SK-N-SH (cell line): ENCODE results near the gene PRKD2. TPM values are rescaled to one million over a fixed set of nuclear protein-coding genes. Genes with fewer than 3 reads are reported as not detected.

ENCODE experiments used
- CTCF ChIA-PET: fragments of 300-600, 350-600 bp; formaldehyde crosslinking; extraction: SDS; loops from one replicate; lab custom pipeline; 2021; lab: Yijun Ruan, JAX
- POLR2A ChIA-PET: fragments of 350-600 bp; sonication (Branson Sonifier 250); formaldehyde crosslinking; extraction: SDS; loops from one replicate; lab custom pipeline; 2020; ENCODE audit warnings: antibody characterized with exemption, inconsistent platforms; lab: Yijun Ruan, JAX
- DNase-seq: peaks from one replicate; pipeline ENCODE4 v3.0.0; 2012
- H2AFZ ChIP-seq: fragments of 200-600 bp; sonication (generic); 2 replicates; pipeline ENCODE4 v1.8.1; 2016; ENCODE audit warnings: antibody characterized with exemption, mild to moderate bottlenecking, low read depth
- H3F3A ChIP-seq: fragments of 200-600 bp; sonication (generic); replicated peaks from 2 replicates; pipeline ENCODE3; 2016; ENCODE audit warnings: antibody characterized with exemption, mild to moderate bottlenecking; ENCODE audit not compliant: insufficient read depth
- H3K27ac ChIP-seq, 2 experiments: fragments of 200-500 bp in 1 of 2; fragments of 200-600 bp in 1 of 2; sonication (Bioruptor generic) in 1 of 2; sonication (generic), shearing (Covaris generic) in 1 of 2; 2 replicates each; pipeline versions ENCODE4 v1.5.1 to v1.6.1; 2014 to 2016; ENCODE audit warnings: low read depth in 2 of 2, inconsistent platforms in 1 of 2, low read length in 1 of 2, mild to moderate bottlenecking in 1 of 2, mixed read lengths in 1 of 2
- H3K27me3 ChIP-seq: fragments of 200-600 bp; sonication (generic), shearing (Covaris generic); 2 replicates; pipeline ENCODE4 v1.6.1; 2016; ENCODE audit warnings: mixed run types; ENCODE audit not compliant: insufficient read depth
- H3K36me3 ChIP-seq, 2 experiments: fragments of 200-500 bp in 1 of 2; fragments of 200-600 bp in 1 of 2; sonication (Bioruptor generic) in 1 of 2; sonication (generic) in 1 of 2; replicated peaks in 1 of 2; 2 replicates each; pipeline versions ENCODE3 to v1.5.1; 2014 to 2016; ENCODE audit warnings: low read length in 1 of 2, mild to moderate bottlenecking in 1 of 2; ENCODE audit not compliant: insufficient read depth in 2 of 2, control insufficient read depth in 1 of 2
- H3K4me1 ChIP-seq, 2 experiments: fragments of 200-500 bp in 1 of 2; fragments of 200-600 bp in 1 of 2; sonication (Bioruptor generic) in 1 of 2; sonication (generic), shearing (Covaris generic) in 1 of 2; 2 replicates each; pipeline versions ENCODE4 v1.5.1 to v1.6.1; 2014 to 2016; ENCODE audit warnings: low read depth in 1 of 2, low read length in 1 of 2, mixed run types in 1 of 2; ENCODE audit not compliant: insufficient read depth in 2 of 2, control insufficient read depth in 1 of 2
- H3K4me2 ChIP-seq: fragments of 200-600 bp; sonication (generic), shearing (Covaris generic); 2 replicates; pipeline ENCODE4 v1.6.1; 2017; ENCODE audit warnings: mixed run types
- H3K4me3 ChIP-seq, 2 experiments: fragments of 200-500 bp in 1 of 2; fragments of 200-600 bp in 1 of 2; sonication (Bioruptor generic) in 1 of 2; sonication (generic), shearing (Covaris generic) in 1 of 2; 2 replicates each; pipeline versions ENCODE4 v1.5.1 to v1.8.1; 2014 to 2016; ENCODE audit warnings: low read depth in 2 of 2, inconsistent platforms in 1 of 2, low read length in 1 of 2, mild to moderate bottlenecking in 1 of 2, mixed read lengths in 1 of 2, moderate library complexity in 1 of 2
- H3K79me2 ChIP-seq: fragments of 200-600 bp; sonication (generic); 2 replicates; pipeline ENCODE4 v1.8.1; 2017; ENCODE audit warnings: mild to moderate bottlenecking; ENCODE audit not compliant: insufficient read depth
- H3K9ac ChIP-seq: fragments of 200-600 bp; sonication (generic); 2 replicates; pipeline ENCODE4 v1.6.1; 2017; ENCODE audit warnings: mixed run types
- H3K9me2 ChIP-seq: fragments of 200-600 bp; sonication (generic); 2 replicates; pipeline ENCODE4 v1.6.1; 2017; ENCODE audit warnings: mixed run types
- H3K9me3 ChIP-seq: fragments of 200-600 bp; sonication (generic); 2 replicates; pipeline ENCODE4 v1.6.1; 2017; ENCODE audit warnings: mixed run types, mild to moderate bottlenecking, moderate library complexity
- H4K20me1 ChIP-seq: fragments of 200-600 bp; sonication (generic); 2 replicates; pipeline ENCODE4 v1.6.1; 2017; ENCODE audit warnings: mild to moderate bottlenecking, mixed run types; ENCODE audit not compliant: insufficient read depth
- ELF1 ChIP-seq: IDR thresholded peaks from 2 replicates; pipeline ENCODE4 v1.4.0; 2012
- FOXJ3 ChIP-seq: sonication (generic); formaldehyde crosslinking; IDR thresholded peaks from 2 replicates; pipeline ENCODE4 v1.5.1; 2020; ENCODE audit warnings: mild to moderate bottlenecking, missing genetic modification reagents
- GATA2 ChIP-seq: sonication (generic); formaldehyde crosslinking; IDR thresholded peaks from 2 replicates; pipeline ENCODE4 v1.5.0; 2020; ENCODE audit warnings: mild to moderate bottlenecking, missing genetic modification reagents
- IRF3 ChIP-seq: fragments of 150-350 bp; IDR thresholded peaks from 2 replicates; pipeline ENCODE4 v1.6.1; 2016; ENCODE audit warnings: mild to moderate bottlenecking, low read depth, low read length
- MAX ChIP-seq: IDR thresholded peaks from 2 replicates; pipeline ENCODE4 v1.4.0; 2012; ENCODE audit warnings: low read depth
- NRF1 ChIP-seq: IDR thresholded peaks from 2 replicates; pipeline ENCODE4 v1.6.1; 2012; ENCODE audit warnings: low read depth, mild to moderate bottlenecking, low read length
- RFX5 ChIP-seq: IDR thresholded peaks from 2 replicates; pipeline ENCODE4 v1.6.1; 2012; ENCODE audit warnings: mild to moderate bottlenecking, improper control_type of control experiment, low read length
- RXRA ChIP-seq: IDR thresholded peaks from 2 replicates; pipeline ENCODE4 v1.4.0; 2012; ENCODE audit warnings: low read depth, mild to moderate bottlenecking, borderline replicate concordance
- SIN3A ChIP-seq: IDR thresholded peaks from 2 replicates; pipeline ENCODE4 v1.6.1; 2012; ENCODE audit warnings: low read depth, mild to moderate bottlenecking, low read length, moderate library complexity, borderline replicate concordance
- SMC3 ChIP-seq: IDR thresholded peaks from 2 replicates; pipeline ENCODE4 v1.6.1; 2012; ENCODE audit warnings: low read depth, low read length, improper control_type of control experiment
- TAF1 ChIP-seq: IDR thresholded peaks from 2 replicates; pipeline ENCODE4 v1.6.1; 2012; ENCODE audit warnings: low read depth, mild to moderate bottlenecking, low read length, moderate library complexity, borderline replicate concordance
- YY1 ChIP-seq: IDR thresholded peaks from 2 replicates; pipeline ENCODE4 v1.4.0; 2012; ENCODE audit warnings: low read depth, mild to moderate bottlenecking
- WGBS: methylation state at CpG from one replicate; pipeline ENCODE4 v1.1.6; 2017; ENCODE audit warnings: low lambda C conversion rate; 5-methylcytosine and 5-hydroxymethylcytosine counted together
- polyA plus RNA-seq, 3 experiments: library from polyadenylated mRNA; depleted of rRNA; stranded (reverse); fragments of >200 nt; gene quantifications; 2 replicates each; pipeline ENCODE4 v1.2.3, GENCODE V29; 2012
- TF ChIP-seq, protein P1 (sequence below): fragments of 200-600 bp; sonication (generic); IDR thresholded peaks from 2 replicates; pipeline ENCODE4 v1.6.1; 2017; ENCODE audit warnings: antibody characterized with exemption, mild to moderate bottlenecking, moderate library complexity

PRKD2 gene
- polyA plus RNA-seq, 1 of the 3 experiments (the other 2 are of a cell fraction), result 21.4 TPM

DNA sequence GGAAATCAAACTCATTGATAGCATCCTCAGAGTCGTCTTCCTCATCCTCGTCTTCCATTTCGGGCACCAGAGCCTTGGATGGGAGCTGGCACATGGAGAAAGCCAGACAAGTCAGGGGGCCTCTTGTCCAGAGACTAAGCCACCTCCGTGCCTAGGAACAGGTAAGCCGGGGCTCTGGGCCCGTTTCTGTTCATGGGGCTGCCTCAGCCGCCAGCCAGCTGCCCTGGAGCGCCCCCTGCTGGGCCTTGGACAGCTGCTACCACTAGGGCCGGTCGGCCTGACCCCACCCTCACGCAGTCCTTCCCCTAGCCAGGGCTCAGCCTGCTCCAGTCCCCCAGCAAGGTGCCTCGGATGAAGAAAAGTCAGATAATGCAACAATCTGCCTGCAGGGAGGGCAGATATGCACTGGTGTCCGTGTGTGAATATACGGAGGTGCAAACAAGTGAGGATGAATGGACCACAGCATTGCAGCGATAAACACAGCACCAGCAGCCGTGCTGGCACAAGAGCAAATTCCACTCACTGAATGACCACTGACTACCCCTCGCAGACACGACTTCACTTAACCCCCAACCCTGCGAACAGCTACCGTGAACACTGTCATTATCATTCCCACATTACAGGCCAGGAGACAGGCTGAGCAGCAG is 11.9 kb upstream of the PRKD2 start (continued):
- TF ChIP-seq FOXJ3 (no peak), TAF1 (no peak), RFX5 (no peak)

DNA sequence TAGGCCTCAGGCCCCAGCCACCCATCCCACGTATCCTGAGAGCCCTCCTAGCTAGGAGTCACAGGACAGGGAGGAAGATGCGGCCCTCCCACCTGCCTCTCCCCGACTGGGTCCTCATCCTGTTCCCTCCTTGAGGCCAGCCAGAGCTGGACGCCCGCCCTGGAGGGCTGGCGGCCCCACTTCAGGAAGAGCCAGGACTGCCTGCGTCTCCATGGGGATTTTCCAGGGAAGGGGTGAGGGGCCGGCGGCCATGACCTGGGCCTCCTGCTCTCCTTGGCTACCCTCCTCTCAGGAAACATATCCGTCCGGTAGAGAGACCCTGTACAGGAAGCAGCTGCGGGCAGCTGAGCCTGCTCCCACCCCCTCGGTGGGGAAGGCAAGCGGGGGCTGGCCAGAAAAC is 11.3 kb upstream of the PRKD2 start:
- H3K27me3 ChIP-seq, result no peaks in the 10 kb centered on the region
- H3K9me2 ChIP-seq, result no peaks in the 10 kb centered on the region
- no peak overlapping the region for H3K9ac ChIP-seq
- no peak overlapping the region for H3K4me2 ChIP-seq
- 100% methylated on average over 7 of the region's 14 CpGs for WGBS
- peaks cover 56% of the 10 kb centered on the region for H4K20me1 ChIP-seq
- H3K79me2 ChIP-seq, result peaks cover 35% of the 10 kb centered on the region; the same call in 1 of the 2 replicates
- no peak for TF ChIP-seq IRF3
- TF ChIP-seq, protein P1, sequence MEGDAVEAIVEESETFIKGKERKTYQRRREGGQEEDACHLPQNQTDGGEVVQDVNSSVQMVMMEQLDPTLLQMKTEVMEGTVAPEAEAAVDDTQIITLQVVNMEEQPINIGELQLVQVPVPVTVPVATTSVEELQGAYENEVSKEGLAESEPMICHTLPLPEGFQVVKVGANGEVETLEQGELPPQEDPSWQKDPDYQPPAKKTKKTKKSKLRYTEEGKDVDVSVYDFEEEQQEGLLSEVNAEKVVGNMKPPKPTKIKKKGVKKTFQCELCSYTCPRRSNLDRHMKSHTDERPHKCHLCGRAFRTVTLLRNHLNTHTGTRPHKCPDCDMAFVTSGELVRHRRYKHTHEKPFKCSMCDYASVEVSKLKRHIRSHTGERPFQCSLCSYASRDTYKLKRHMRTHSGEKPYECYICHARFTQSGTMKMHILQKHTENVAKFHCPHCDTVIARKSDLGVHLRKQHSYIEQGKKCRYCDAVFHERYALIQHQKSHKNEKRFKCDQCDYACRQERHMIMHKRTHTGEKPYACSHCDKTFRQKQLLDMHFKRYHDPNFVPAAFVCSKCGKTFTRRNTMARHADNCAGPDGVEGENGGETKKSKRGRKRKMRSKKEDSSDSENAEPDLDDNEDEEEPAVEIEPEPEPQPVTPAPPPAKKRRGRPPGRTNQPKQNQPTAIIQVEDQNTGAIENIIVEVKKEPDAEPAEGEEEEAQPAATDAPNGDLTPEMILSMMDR, result no peak
- no peak for TF ChIP-seq YY1
- TF ChIP-seq NRF1, result no peak
- no peak for TF ChIP-seq SIN3A
- TF ChIP-seq TAF1, result no peak
- TF ChIP-seq SMC3, result no peak
- TF ChIP-seq GATA2, result no peak
- no peak for TF ChIP-seq RXRA
- no peak for TF ChIP-seq ELF1
- no peak for TF ChIP-seq MAX
- H2AFZ ChIP-seq, result no peak overlapping the region
- H3K9me3 ChIP-seq, result no peaks in the 10 kb centered on the region
- H3K4me3 ChIP-seq, result no peak overlapping the region
- H3K27ac ChIP-seq, result no peak overlapping the region
- peaks cover 6% of the 10 kb centered on the region for H3F3A ChIP-seq
- POLR2A ChIA-PET, result interaction anchor here (0.6 to 1.4 kb wide), 3 partner anchors 16 to 54 kb away, joined by 3 to 5 read pairs (median 3); no protein-coding TSS in a partner anchor
- no peak for DNase-seq
- CTCF ChIA-PET, result interaction anchor here (0.7 to 3.8 kb wide), 29 partner anchors 8 to 1230 kb away, joined by 3 to 58 read pairs (median 4); partner anchors contain the start of genes DACT3, FKRP, PPM1N and PRKD2
- H3K36me3 ChIP-seq, result peaks cover 20 to 85% of the 10 kb centered on the region in 2 experiments
- peaks cover 3 to 10% of the 10 kb centered on the region in 2 experiments; a peak in 2 of 4 replicates for H3K4me1 ChIP-seq
